GM12878 (cell line): ENCODE data around the gene ZDHHC1.

Experiments
- EP300 ChIP-seq, 2 experiments: fragments of 150-350 bp in 1 of 2; IDR thresholded peaks; 2 replicates each; pipeline ENCODE4 v1.6.1; 2011 to 2012; ENCODE audit warnings: low read depth in 2 of 2, low read length in 2 of 2, borderline replicate concordance in 1 of 2, improper control_type of control experiment in 1 of 2, inconsistent platforms in 1 of 2; ENCODE audit not compliant: control insufficient read depth in 1 of 2
- JUND ChIP-seq: IDR thresholded peaks from 2 replicates; pipeline ENCODE4 v1.6.1; 2012; ENCODE audit warnings: low read depth, mild to moderate bottlenecking, low read length, improper control_type of control experiment, moderate library complexity
- PAX8 ChIP-seq: fragments of 450-650 bp; IDR thresholded peaks from 2 replicates; pipeline ENCODE4 v1.6.1; 2017; ENCODE audit warnings: mild to moderate bottlenecking, moderate library complexity
- SP1 ChIP-seq: IDR thresholded peaks from one replicate; pipeline ENCODE4 v1.6.1; 2011; ENCODE audit warnings: low read depth, low read length
- ZBED1 ChIP-seq: IDR thresholded peaks from 2 replicates; pipeline ENCODE4 v1.6.1; 2016; ENCODE audit warnings: borderline replicate concordance
- TF ChIP-seq, protein P1 (sequence below): fragments of 450-650 bp; formaldehyde crosslinking; IDR thresholded peaks from 2 replicates; pipeline ENCODE4 v1.5.0; 2022; ENCODE audit warnings: mild to moderate bottlenecking, missing genetic modification characterization
- TF ChIP-seq, protein P2 (sequence below): fragments of 450-650 bp; IDR thresholded peaks from 2 replicates; pipeline ENCODE4 v1.6.1; 2017; ENCODE audit warnings: antibody characterized with exemption, mild to moderate bottlenecking, moderate library complexity

DNA sequence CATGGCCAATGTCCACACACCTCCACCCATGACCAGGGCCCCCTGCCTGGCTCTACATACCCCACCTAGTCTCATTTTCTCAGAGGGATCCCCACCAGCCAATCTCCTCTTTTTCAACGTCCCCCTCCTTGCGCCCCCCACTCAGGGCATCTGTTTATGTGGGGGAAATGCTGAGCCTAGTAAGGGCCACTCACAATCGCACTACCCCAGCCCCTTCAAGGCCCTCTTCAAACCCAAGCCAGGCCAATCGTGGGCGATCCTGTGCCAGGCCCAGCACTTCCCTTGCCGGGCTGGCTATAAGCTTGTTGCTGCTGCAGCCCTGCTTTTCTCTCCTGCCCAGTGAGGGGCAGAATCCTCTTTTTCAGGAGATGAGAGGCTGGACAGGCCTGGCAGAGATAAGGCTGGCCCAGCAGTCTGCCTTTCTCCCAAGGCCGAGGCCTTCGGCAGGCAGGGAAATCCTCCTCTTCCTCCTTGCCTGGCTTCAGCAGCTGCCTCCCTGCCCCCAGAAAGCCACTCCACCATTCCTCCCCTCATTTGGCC is 30.8 kb upstream of the ZDHHC1 start:
- no peak for TF ChIP-seq JUND
- no peak for TF ChIP-seq PAX8
- TF ChIP-seq, protein P1, sequence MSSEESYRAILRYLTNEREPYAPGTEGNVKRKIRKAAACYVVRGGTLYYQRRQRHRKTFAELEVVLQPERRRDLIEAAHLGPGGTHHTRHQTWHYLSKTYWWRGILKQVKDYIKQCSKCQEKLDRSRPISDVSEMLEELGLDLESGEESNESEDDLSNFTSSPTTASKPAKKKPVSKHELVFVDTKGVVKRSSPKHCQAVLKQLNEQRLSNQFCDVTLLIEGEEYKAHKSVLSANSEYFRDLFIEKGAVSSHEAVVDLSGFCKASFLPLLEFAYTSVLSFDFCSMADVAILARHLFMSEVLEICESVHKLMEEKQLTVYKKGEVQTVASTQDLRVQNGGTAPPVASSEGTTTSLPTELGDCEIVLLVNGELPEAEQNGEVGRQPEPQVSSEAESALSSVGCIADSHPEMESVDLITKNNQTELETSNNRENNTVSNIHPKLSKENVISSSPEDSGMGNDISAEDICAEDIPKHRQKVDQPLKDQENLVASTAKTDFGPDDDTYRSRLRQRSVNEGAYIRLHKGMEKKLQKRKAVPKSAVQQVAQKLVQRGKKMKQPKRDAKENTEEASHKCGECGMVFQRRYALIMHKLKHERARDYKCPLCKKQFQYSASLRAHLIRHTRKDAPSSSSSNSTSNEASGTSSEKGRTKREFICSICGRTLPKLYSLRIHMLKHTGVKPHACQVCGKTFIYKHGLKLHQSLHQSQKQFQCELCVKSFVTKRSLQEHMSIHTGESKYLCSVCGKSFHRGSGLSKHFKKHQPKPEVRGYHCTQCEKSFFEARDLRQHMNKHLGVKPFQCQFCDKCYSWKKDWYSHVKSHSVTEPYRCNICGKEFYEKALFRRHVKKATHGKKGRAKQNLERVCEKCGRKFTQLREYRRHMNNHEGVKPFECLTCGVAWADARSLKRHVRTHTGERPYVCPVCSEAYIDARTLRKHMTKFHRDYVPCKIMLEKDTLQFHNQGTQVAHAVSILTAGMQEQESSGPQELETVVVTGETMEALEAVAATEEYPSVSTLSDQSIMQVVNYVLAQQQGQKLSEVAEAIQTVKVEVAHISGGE (CRISPR knock-in tag) = no peak
- TF ChIP-seq, protein P2, sequence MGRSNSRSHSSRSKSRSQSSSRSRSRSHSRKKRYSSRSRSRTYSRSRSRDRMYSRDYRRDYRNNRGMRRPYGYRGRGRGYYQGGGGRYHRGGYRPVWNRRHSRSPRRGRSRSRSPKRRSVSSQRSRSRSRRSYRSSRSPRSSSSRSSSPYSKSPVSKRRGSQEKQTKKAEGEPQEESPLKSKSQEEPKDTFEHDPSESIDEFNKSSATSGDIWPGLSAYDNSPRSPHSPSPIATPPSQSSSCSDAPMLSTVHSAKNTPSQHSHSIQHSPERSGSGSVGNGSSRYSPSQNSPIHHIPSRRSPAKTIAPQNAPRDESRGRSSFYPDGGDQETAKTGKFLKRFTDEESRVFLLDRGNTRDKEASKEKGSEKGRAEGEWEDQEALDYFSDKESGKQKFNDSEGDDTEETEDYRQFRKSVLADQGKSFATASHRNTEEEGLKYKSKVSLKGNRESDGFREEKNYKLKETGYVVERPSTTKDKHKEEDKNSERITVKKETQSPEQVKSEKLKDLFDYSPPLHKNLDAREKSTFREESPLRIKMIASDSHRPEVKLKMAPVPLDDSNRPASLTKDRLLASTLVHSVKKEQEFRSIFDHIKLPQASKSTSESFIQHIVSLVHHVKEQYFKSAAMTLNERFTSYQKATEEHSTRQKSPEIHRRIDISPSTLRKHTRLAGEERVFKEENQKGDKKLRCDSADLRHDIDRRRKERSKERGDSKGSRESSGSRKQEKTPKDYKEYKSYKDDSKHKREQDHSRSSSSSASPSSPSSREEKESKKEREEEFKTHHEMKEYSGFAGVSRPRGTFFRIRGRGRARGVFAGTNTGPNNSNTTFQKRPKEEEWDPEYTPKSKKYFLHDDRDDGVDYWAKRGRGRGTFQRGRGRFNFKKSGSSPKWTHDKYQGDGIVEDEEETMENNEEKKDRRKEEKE = no peak
- TF ChIP-seq ZBED1 = no peak
- no peak for TF ChIP-seq EP300 (IDR thresholded peaks at IDR 0.05; ENCODE audit: borderline replicate concordance in 1 of 2, control insufficient read depth in 1 of 2, low read depth in 2 of 2, low read length in 2 of 2)
- TF ChIP-seq SP1 = no peak
